Liver (tissue), 3 donors: ENCODE results near the gene CNOT8.
A peak's percentile ranks its signal among the peaks of the same experiment; 100 is the strongest.

Source experiments
- ATF3 ChIP-seq: IDR thresholded peaks from 2 replicates; pipeline ENCODE4 v1.6.1; 2016; ENCODE audit warnings: antibody characterized with exemption
- CTCF ChIP-seq: fragments of 150-350 bp; IDR thresholded peaks from 2 replicates; pipeline ENCODE4 v1.5.1; 2017; ENCODE audit warnings: improper control_type of control experiment, low read depth, low read length; ENCODE audit not compliant: missing input control
- EGR1 ChIP-seq, 2 donors: IDR thresholded peaks; 2 replicates each; pipeline ENCODE4 v1.6.1; 2016 to 2018; ENCODE audit warnings: antibody characterized with exemption in 2 of 2, low read depth in 2 of 2
- MAX ChIP-seq: IDR thresholded peaks from 2 replicates; pipeline ENCODE4 v1.6.1; 2016; ENCODE audit warnings: antibody characterized with exemption
- NR2F2 ChIP-seq: IDR thresholded peaks from 2 replicates; pipeline ENCODE4 v1.6.1; 2016; ENCODE audit warnings: antibody characterized with exemption
- RAD21 ChIP-seq, 2 donors: IDR thresholded peaks; 2 replicates each; pipeline ENCODE4 v1.6.1; 2016; ENCODE audit warnings: antibody characterized with exemption in 2 of 2, mild to moderate bottlenecking in 2 of 2
- REST ChIP-seq: IDR thresholded peaks from 2 replicates; pipeline ENCODE4 v1.6.1; 2016; ENCODE audit warnings: antibody characterized with exemption, mild to moderate bottlenecking
- RXRA ChIP-seq, 2 donors: IDR thresholded peaks; 2 replicates each; pipeline ENCODE4 v1.6.1; 2017 to 2018; ENCODE audit warnings: antibody characterized with exemption in 2 of 2, mild to moderate bottlenecking in 1 of 2
- TAF1 ChIP-seq: conservative IDR thresholded peaks from 2 replicates; pipeline ENCODE4 v1.6.1; 2016; ENCODE audit warnings: antibody characterized with exemption, mild to moderate bottlenecking
- YY1 ChIP-seq: IDR thresholded peaks from 2 replicates; pipeline ENCODE4 v1.6.1; 2016; ENCODE audit warnings: antibody characterized with exemption, mild to moderate bottlenecking
- donor health status: healthy.
- donor health status: healthy.

- TF ChIP-seq CTCF (no peak), MAX (no peak), ATF3 (no peak), REST (peak; percentile 30), EGR1 (IDR thresholded peaks at IDR 0.05; ENCODE audit: low read depth in 2 of 2) (peak in 1 of 2 donors; percentile 47), RAD21 (IDR thresholded peaks at IDR 0.05) (no peak), RXRA (IDR thresholded peaks at IDR 0.05) (peak; percentile 83 to 84), TAF1 (no peak), NR2F2 (no peak), YY1 (no peak)
These were observed 21.2 kb upstream of the CNOT8 start for GRCh38 chr5:154837009-154837901.
